Measurements from ENCODE around the gene SLC2A10.

SLC2A10 gene

DNA sequence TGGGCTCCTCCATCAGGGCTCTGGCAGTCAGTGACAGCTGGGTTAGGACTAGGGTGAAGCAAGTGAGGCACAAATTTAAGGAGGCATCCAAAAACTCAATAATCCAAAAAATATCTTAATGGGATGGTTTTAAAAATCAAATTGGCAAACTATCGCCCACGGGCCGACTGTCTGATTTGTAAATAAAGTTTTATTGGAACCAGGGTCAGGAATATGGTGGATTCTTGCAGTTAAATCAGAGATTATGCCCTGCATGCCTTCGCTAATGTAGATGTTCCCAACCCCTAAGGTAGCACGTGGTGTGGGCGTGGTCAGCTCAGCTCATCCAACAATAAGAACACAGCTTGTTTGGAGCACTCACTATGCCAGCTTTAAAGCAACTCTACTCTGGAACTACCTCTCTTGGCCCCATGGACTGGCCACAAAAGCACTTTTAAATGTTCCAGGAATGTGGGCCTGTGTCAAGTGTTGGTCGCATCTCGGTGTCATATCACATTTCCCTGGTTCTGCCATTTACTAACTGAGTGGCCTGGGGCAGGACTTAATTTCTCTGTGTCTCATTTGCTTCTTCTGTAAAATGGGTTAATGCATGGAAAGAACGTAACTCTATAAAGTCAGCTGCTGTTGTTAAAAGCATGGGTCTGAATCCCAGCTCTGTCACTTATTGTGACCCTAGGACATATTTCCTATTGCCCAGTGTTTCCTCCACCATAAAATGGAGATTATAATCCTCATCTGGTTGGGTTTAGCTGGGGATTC lies 27.2 kb upstream of the SLC2A10 start:
- DNase-seq: no peak

DNA sequence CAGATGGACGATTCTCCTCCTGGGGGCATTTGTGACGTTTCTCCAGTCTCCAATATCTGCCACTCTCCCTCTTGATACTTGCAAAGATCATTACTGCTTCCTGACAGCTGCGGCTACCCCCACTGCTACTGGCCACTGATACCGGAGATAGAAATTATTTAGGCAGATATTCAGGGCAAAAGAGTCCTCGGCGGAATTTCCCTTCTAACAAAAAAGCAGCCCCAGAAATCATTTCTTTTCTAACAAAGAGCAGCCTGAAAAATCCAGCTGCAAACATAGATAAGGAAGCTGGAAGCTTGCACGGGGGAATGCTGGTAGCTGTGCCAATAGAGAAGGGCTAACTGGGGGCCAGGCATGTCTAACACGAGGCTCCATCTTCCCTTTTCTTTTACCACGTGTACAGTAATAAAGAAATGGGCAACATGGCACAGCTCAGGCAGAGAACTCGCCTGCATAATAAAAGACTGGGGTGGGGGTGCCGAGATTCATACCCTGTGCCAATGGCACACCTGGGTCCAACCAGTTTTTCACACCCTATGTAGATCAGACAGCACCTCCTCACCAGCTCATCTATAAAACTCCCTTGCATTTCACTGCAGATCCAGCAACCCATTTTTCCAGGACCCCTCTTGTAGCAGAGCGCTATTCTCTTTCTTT lies 26.3 kb upstream of the SLC2A10 start:
- DNase-seq: peak; percentile 5 to 40 (median 31)

DNA sequence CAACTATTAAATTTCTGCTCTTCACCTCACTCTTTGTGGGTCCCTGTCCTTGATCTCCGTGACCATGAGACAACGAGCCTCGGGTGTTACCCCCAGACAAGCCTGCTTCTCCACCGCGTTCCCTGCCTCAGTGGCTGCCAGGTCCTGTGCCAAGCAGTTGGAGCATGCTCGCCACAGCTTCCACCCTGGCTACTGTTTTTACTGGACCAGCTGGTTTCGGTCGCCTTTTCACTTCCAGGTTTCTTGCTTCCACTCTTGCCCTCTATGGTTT lies 25.8 kb upstream of the SLC2A10 start:
- no peak for DNase-seq

DNA sequence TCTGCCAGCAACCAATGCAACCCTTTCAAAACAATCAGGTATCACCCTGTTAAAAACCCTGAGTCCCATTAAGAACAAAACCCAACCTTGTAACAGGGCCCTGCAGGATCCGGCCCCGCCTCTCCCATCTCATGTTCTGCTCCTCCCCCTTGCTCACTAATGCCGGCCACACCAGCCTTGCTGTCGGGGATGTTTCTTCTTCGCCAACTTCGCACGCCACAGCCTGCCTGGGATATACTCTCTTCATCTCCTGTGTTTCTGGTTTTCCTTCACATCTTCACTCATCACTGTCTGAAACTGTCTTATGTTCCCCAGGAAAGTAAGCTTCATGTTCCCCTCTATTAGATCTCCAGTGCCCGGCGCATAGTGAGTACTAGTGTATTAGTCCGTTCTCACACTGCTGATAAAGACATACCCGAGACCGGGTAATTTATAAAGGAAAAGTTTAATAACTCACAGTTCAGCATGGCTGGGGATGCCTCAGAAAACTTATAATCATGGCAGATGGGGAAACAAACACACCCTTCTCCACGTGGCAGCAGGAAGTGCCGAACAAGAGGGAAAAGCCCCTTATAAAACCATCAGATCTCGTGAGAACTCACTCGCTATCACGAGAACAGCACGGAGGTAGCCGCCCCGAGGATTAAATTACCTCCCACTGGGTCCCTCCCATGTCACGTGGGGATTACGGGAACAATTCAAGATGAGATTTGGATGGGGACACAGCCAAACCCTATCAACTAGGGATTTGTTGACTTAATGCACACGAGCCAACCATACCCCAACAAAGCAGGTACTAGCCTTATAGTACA lies 25.3 kb upstream of the SLC2A10 start:
- no peak for DNase-seq

DNA sequence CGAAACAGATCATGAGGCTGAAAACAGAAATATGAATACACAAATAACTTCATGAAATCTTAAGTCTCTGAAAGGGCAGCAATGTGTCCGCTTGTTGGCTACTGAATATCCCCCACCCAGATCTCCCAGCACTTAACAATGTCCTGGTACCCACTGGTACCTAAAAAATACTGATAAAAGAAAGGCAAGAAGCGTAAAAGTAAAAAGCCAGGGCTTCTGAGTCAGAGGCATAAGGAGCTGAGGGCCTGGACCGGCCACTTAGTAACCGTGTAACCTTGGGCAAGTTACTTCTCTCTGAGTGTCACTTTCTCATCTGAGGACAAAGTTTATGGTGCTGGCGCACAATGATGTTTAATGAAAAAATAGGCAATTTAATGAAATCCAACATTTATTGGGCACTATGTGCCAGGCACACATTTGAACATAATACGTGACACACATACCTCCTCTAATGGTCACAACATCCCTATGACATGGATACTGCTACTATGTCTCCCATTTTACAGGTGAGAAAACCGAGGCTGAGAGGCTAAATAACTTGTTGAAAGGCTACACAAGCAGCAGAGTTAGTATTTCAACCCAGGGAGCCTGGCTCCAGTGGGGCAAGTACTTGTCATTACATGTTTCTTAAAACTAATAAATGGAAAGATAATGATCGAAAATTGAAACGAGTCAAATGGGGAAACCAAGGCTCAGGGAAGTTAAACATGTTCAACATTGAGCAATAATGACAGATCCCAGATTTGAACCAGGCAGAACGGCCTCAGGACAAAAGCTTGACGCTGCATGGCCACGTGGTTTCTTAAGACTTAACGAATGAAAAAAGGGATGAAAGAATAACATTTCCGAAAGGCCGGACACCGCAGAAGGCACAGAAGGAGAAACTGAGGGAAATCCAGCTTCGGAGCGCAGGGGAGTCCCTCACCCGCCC lies 21.0 kb upstream of the SLC2A10 start:
- DNase-seq: peak; percentile 11 to 37 (median 28)

DNA sequence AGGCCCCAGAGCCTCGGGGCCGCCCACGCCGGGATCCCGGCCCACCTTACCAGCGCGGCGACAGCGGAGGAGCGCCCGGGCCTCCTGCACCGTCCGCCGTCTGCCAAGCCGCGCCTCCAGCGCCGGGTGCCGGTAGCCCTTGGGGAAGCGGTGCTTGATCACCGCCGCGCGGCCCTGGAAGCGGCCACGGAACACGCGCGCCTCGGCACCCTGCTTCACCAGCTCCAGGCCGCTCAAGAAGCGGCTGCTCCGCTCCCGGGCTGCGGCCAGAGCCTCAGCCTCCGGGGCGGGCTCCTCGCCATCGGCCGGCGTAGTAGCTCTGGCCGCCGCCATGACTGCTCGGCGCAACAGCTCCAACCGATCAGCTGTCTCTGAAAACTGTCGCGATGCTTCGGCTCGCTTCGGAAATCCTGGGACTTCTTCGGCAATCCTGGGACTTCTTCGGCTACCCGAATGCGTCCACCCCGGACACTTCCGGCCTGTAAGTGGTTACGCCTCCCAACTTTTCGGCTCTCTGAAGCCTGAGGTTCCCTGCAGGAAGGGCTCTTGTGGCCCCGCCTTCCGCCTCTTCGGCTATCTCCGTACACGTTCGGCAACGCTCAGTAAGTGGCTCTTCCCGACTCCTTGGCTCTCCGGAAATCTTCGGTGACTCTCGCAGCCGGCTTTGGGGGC lies 20.2 kb upstream of the SLC2A10 start, which contains the start of gene TP53RK:
TP53RK (minus strand) TSS at position 363 of the 672 bp plus-strand sequence; CDS start at position 333, 30 bp downstream.
- DNase-seq: peak; percentile 99 to 100 (median 100)

DNA sequence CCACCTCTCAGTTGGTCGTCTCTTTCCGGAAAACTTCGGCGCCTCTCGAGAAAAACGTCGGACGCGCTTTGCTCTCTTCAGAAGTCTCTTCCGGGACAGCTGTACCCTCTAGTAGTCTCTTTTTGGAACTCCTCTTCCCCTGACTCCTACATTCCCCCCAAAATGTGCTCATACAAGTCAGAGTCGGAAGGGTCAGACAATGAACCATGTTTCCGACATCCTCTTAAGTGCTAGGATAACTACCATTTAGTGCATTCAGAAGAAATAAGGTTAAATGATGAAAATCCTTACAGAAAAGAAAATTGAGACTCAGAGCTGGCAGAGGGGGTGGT lies 19.7 kb upstream of the SLC2A10 start:
- DNase-seq: no peak

DNA sequence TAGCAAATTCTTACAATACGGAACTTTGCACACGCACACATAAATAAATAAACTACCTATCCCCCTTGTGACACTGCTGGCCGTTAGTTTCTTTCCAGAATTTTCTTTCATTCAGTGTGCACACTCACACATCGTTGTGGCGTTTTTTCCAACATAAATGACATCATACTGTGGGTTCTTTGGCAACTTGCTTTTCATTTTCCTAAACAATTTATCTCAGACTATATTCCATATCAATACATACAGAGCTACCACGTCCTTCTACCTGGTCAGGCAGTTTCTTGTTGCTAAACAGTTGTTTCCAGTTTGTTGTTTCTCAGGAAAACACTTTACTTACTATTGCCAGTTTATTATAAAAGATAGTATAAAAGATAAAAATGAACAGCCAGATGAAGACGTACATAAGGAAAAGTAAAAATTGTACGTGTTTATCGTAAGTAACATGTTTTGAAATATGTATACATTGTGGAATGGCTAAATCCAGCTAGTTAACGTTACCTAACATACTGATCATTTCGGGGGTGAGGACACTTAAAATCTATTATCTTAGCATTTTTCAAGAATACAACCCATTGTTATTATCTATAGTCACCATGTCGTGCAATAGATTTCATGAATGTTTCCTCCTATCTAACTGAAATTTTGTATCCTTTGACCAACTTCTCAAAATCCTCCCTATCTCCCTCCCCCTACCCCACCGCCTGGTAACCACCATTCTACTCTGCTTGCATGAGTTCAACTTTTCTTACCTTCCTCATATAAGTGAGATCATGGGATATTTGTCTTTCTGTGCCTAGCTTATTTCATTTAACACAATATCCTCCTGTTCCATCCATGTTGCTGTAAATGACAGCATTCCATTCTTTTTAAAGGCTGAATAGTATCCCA lies 19.0 kb upstream of the SLC2A10 start:
- DNase-seq: peak in 1 of 4 experiments; percentile 12

DNA sequence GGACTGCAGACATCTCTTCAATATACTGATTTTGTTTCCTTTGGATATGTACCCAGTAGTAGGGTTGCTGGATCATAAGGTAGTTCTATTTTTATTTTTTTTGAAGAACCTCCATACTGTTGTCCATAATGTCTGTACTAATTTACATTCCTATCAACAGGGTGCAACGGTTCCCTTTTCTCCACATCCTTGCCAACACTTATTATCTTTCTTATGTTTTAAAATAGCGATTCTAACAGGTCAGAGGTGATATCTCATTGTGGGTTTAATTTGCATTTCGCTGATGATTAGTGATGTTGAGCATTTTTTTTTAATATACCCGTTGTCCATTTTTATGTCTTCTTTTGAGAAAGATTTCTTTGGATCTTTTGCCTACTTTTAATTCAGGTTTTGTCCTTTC lies 18.3 kb upstream of the SLC2A10 start:
- no peak for DNase-seq

DNA sequence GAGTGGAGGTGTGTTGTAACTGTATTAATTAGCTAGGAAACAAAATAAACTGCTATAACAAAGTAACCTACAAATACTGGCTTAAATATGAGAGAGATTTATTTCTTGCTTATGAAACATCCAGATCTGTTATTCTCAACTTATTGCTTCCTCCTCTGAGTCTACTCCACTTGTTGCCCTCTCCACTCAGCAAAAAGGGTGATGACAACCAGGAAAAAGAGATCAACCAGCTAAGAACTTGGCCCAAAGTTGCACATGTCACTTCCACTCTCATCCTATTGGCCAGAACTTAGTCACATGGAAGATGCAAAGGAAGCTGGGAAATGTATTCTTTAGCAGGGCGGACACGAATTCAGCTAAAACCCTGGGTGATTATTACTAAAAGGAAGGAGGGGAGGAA lies 15.0 kb upstream of the SLC2A10 start:
- peak; percentile 61 to 85 (median 76) for DNase-seq

DNA sequence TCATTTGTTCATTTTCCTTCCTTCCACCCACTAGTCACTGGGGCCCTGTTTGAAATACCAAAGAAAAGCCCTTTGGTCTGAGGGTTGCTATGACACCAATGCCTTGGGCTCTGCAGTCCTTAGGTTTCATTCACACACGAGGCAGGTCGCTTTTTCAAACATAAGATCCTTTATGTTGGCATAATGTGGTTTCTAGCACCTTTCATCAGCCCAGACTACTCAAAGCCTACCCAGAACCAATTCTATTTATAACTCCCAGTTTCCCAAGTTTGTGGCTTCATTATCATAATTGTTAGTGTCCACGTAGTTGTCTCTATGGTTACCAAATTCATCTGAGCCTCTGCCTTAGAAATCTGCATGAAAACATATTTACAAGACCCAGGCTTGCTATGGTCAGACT lies 13.6 kb upstream of the SLC2A10 start:
- no peak for DNase-seq

DNA sequence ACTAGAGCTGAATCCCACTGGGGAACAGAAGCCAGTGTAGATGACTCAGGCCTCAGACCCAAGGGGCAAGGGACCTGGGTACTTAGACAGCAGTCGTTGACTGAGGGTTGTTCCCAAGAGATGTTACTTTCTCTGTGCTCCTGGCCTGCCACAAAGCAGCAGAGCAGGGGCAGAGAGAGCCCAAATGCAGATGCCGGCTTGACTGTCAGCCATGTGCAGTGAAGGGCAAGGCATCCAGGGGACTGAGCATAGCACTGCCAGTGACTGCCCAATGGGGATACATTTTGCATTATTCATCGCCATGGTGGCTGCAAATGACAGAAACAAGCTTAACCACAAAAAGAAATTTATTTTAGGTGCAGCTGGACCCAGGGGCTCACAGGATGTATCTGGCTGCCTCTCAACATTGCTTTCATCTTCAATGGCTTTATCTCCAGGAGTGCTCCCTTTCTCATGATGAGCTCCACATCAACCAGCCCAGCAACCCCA lies 12.6 kb upstream of the SLC2A10 start:
- no peak for DNase-seq

DNA sequence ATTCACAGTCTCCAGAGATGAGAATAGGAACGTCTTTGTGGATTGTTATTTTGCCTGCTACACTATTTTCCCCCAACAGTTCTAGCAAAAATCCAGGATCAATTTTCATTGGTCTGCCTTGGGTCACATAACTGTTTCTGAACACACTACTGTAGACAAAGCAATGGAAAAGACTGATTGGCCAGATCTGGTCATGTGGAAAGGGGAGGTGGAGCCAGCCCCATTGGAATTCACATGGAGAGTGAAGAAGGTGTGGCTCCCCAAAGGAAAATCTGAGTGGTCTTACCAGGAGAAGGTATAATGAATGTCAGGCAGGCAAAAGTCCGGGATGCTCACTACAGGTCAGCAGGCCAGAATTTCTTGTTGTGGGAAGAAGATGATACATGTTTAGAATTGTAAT lies 10.7 kb upstream of the SLC2A10 start:
- DNase-seq: no peak

DNA sequence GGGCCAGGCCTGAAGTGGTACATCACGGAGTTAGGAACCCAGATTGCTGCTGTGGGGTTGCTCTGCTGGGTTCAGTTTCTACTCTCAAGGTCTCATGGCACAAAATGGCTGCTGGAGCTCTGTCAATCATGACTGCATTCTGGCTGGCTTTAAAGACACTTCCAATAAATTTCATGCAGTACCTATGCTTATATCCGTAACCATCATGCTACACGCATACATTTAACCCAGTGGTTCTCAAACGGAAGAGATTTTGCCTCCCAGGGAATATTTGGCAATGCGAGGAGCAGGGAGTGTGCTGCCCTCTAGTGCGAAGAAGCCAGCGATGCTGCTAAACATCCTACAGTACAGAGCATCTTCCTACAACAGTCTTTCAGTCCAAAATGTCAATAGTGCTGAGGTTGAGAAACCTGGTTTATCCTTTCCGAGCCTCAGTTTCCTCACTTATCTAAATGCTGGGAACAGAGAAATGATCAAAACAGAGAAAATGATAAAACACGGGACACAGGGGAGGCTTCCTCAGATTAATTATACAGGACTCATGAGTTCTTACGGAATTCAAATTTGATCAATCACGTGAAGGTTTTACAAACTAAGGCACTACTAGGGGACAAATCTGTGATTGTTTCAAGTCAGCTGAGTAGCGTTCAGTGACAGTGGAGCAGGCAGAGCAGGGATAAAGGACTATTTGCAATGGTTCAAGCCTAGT lies 9.6 kb upstream of the SLC2A10 start:
- DNase-seq: peak; percentile 34 to 66 (median 57)

DNA sequence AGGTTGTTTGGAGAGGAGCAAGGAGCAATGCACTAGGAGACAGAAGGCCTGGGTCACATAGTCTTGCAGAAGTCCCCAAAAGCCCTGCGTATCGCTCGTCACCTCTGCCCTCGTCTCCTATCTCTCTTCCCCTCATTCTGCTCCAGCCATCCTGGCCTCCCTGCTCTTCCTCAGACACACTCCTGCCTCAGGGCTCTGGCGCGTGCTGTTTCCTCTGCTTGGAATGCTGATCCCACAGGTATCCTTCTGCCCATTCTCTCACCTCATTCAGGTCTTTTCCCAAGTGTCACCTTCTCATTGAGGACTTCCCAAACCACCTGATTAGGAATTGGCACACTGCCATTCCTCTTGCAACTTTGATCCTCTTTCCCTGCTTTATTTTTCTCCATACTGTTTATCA lies 9.0 kb upstream of the SLC2A10 start:
- no peak for DNase-seq

DNA sequence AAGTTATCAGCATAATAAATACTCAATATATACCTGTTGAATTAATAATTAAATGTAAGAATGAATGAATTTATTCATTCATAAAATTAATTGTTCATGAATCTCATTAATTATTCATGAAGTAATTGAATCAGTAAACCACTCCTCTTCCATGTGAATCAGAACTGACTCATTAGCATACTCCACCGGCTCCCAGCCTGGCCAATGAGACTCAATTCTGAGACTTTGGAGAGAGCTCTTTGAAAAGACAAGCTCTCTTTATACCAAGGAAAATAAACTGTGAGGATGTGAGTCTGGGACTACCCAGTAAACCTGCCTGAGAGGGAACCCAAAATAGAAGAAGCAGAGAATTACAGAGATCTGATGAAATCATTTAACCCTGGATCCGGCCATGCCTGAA lies 8.4 kb upstream of the SLC2A10 start:
- DNase-seq: no peak

DNA sequence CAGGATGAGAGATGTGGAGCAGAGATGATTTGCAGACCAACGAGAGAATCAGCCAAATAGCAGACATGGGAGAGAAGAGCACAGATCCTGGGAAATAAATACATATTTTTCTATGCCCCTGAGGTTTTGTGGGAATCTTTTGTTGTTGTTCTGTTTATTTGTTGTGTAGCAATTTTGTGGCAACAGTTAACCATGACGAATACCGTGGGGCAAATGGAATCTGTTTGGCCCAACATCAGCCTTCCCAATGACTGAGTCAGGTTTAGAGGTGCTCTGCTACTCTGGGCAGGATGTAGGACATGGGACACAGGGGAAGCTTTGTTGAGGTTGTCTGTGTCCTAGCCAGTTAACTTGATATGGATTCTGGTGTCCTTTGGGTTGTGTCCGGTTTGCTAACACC lies 7.9 kb upstream of the SLC2A10 start:
- DNase-seq: no peak

DNA sequence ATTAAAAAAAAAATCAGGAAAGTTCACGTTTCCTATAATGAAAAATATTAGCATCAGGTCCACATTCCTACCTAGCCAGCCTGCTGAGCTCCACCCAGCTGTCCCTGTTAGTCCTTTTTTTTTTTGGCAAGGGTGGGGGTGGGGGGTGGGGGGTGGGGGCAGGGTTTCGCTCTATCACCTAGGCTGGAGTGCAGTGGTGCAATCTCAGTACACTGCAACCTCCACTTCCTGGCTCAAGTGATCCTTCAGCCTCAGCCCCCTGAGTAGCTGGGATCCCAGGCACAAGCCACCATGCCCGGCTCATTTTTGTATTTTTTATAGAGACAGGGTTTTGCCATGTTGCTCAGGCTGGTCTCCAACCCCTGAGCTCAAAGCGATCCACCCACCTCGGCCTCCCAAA lies 7.5 kb upstream of the SLC2A10 start:
- DNase-seq: no peak

DNA sequence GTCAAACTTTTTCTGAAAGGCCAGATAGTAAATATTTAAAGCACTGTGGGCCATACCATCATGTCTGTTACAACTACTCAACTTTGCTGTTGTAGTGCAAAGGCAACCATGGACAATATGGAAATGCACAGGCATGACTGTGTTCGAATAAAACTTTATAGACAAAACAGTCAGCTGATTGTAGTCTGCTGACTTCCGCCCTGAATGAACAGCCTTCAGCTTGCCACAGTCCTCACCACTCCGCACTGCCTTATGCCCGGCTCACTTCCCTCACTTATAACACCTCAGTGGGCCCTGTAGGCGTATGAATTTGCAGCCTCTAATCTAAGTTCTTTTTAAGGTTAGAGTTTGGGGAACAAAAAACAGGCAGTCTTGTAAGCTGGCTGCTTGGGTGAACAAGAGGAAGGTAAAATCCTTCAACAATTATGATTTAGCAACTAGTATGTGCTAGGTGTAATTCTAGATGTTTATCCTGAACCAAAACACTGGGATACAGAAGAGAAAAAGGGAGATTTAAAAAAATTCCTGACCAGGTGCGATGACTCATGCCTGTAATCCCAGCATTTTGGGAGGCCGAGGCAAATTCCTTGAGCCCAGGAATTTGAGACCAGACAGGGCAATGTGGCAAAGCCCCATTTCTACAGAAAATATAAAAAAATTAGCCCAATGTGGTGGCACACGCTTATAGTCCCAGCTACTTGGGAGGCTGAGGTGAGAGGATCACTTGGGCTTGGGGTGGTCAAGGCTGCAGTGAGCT lies 6.8 kb upstream of the SLC2A10 start:
- no peak for DNase-seq
